Endothelial cell of umbilical vein (primary cell): ENCODE data around the gene RTP3. TPM values are rescaled to one million over a fixed set of nuclear protein-coding genes. Genes with fewer than 3 reads are reported as not detected.

Experiments used
- BruUV-seq: library from RNA; stranded (reverse); fragments of 400-500 nt; replicated peaks from 2 replicates; lab custom pipeline; 2021; lab: Mats Ljungman, UMichigan
- CTCF ChIA-PET: fragments of 300-600, 350-600 bp; sonication (Branson Sonifier 250); formaldehyde crosslinking; loops from one replicate; lab custom pipeline; 2021; ENCODE audit warnings: antibody characterized with exemption, inconsistent platforms; lab: Charles Lee
- POLR2A ChIA-PET: fragments of 300-600, 350-600 bp; sonication (Branson Sonifier 250); formaldehyde crosslinking; loops from one replicate; lab custom pipeline; 2021; ENCODE audit warnings: antibody characterized with exemption, inconsistent platforms; lab: Charles Lee
- DNase-seq: peaks from one replicate; pipeline ENCODE4 v3.0.0-alpha.2; 2011; ENCODE audit warnings: low read depth, low spot score
- FAIRE-seq: peaks from 2 replicates; lab custom pipeline; 2011; peaks lifted over from hg19 to GRCh38; lab: Jason Lieb, UNC
- H2AFZ ChIP-seq: 2 replicates; pipeline ENCODE4 v1.6.0; 2012; ENCODE audit warnings: low read depth, low read length, control low read depth, inconsistent platforms
- H3K27ac ChIP-seq: 2 replicates; pipeline ENCODE4 v1.5.1; 2011; ENCODE audit warnings: low read depth, mild to moderate bottlenecking, control low read depth, low read length, moderate library complexity; ENCODE audit not compliant: insufficient read depth
- H3K27me3 ChIP-seq, 2 experiments: 2 replicates each; pipeline versions ENCODE4 v1.6.0 to v1.6.1; 2011; ENCODE audit warnings: low read length in 2 of 2, mixed read lengths in 1 of 2; ENCODE audit not compliant: control insufficient read depth in 2 of 2, insufficient read depth in 2 of 2
- H3K36me3 ChIP-seq, 2 experiments: 2 replicates in 1 of 2; 3 replicates in 1 of 2; pipeline ENCODE4 v1.5.1; 2011; ENCODE audit warnings: low read length in 2 of 2, mild to moderate bottlenecking in 1 of 2, moderate library complexity in 1 of 2; ENCODE audit not compliant: control insufficient read depth in 2 of 2, insufficient read depth in 2 of 2; ENCODE audit errors: extremely low read depth in 1 of 2
- H3K4me1 ChIP-seq: 3 replicates; pipeline ENCODE4 v1.5.1; 2011; ENCODE audit warnings: mild to moderate bottlenecking, low read length; ENCODE audit not compliant: control insufficient read depth, insufficient read depth; ENCODE audit errors: extremely low read depth
- H3K4me2 ChIP-seq: 2 replicates; pipeline ENCODE4 v1.6.1; 2011; ENCODE audit warnings: low read length, control low read depth, mixed read lengths; ENCODE audit not compliant: insufficient read depth
- H3K4me3 ChIP-seq, 3 experiments: fragments of 200-600 bp in 1 of 3; sonication (generic), shearing (Covaris generic) in 1 of 3; replicated peaks in 1 of 3; 2 replicates each; pipeline ENCODE4 v1.5.1; 2011 to 2016; ENCODE audit warnings: control low read depth in 3 of 3, low read length in 3 of 3, mild to moderate bottlenecking in 2 of 3, inconsistent platforms in 1 of 3, low read depth in 1 of 3, moderate library complexity in 1 of 3; ENCODE audit not compliant: insufficient read depth in 1 of 3
- H3K79me2 ChIP-seq: 2 replicates; pipeline ENCODE4 v1.6.0; 2012; ENCODE audit warnings: low read length, inconsistent platforms; ENCODE audit not compliant: control insufficient read depth, insufficient read depth
- H3K9ac ChIP-seq: replicated peaks from 2 replicates; pipeline ENCODE3; 2011; ENCODE audit warnings: low read length, control low read depth; ENCODE audit not compliant: insufficient read depth; ENCODE audit errors: extremely low read depth
- H3K9me1 ChIP-seq: replicated peaks from 3 replicates; pipeline ENCODE4 v1.6.0; 2011; ENCODE audit warnings: mild to moderate bottlenecking, low read length; ENCODE audit not compliant: control insufficient read depth, insufficient read depth; ENCODE audit errors: extremely low read depth
- H3K9me3 ChIP-seq: replicated peaks from 2 replicates; pipeline ENCODE4 v1.5.1; 2012; ENCODE audit warnings: low read length, inconsistent platforms; ENCODE audit not compliant: control insufficient read depth, insufficient read depth
- H4K20me1 ChIP-seq: replicated peaks from 2 replicates; pipeline ENCODE3; 2011; ENCODE audit warnings: mild to moderate bottlenecking, low read length; ENCODE audit not compliant: control insufficient read depth, insufficient read depth; ENCODE audit errors: extremely low read depth
- EZH2 ChIP-seq: IDR thresholded peaks from 2 replicates; pipeline ENCODE4 v1.6.1; 2012; ENCODE audit warnings: borderline replicate concordance, low read depth, mild to moderate bottlenecking, moderate library complexity, low read length, inconsistent platforms; ENCODE audit not compliant: severe bottlenecking
- FOS ChIP-seq: IDR thresholded peaks from 2 replicates; pipeline ENCODE4 v1.6.1; 2011; ENCODE audit warnings: mild to moderate bottlenecking, low read length, moderate library complexity, borderline replicate concordance; ENCODE audit not compliant: insufficient read depth
- GATA2 ChIP-seq: IDR thresholded peaks from 2 replicates; pipeline ENCODE4 v1.7.0; 2011; ENCODE audit warnings: low read depth, mild to moderate bottlenecking, moderate library complexity, mixed read lengths, low read length; ENCODE audit not compliant: insufficient read length, insufficient read depth
- JUN ChIP-seq: IDR thresholded peaks from 2 replicates; pipeline ENCODE4 v1.6.1; 2011; ENCODE audit warnings: borderline replicate concordance, low read depth; ENCODE audit not compliant: insufficient read length, insufficient read depth
- MYC ChIP-seq: IDR thresholded peaks from one replicate; pipeline ENCODE4 v1.6.1; 2011; ENCODE audit warnings: mild to moderate bottlenecking, low read depth, low read length
- POLR2A ChIP-seq: IDR thresholded peaks from 2 replicates; pipeline ENCODE4 v1.6.1; 2012; ENCODE audit warnings: low read depth, mild to moderate bottlenecking, control low read depth, low read length
- POLR2AphosphoS5 ChIP-seq: IDR thresholded peaks from 2 replicates; pipeline ENCODE4 v1.6.1; 2012; ENCODE audit warnings: low read depth, mild to moderate bottlenecking, control low read depth, low read length, moderate library complexity; ENCODE audit not compliant: insufficient read depth
- dilution Hi-C: fragments of 300-500 bp; cut with MboI; formaldehyde crosslinking; loops from one replicate; pipeline ENCODE4 v1.15.0; 2019; ENCODE audit warnings: low sequenced_read_pairs; ENCODE audit not compliant: extremely low pct_ligation_motif_present
- intact Hi-C: fragments of 100-400 bp; cut with micrococcal nuclease; formaldehyde crosslinking; loops from one replicate; pipeline ENCODE4 v1.10.0; 2022
- polyA plus RNA-seq, 4 experiments: library from polyadenylated mRNA; depleted of rRNA in 3 of 4; stranded (reverse) in 3 of 4; unstranded in 1 of 4; fragments of >200 nt; gene quantifications; 2 replicates each; pipeline versions ENCODE4 v1.2.1 to v1.2.3, GENCODE V29; 2011 to 2012; ENCODE audit warnings: missing spikeins in 1 of 4
- total RNA-seq: library from RNA; stranded (reverse); gene quantifications from 2 replicates; pipeline ENCODE4 v1.2.3, GENCODE V29; 2021
- TF ChIP-seq, protein P1 (sequence below): IDR thresholded peaks from 2 replicates; pipeline ENCODE4 v1.6.1; 2011; ENCODE audit not compliant: insufficient read depth, insufficient read length
- TF ChIP-seq, protein P2 (sequence below), 2 donors: IDR thresholded peaks; 1 replicate in 1 of 2; 2 replicates in 1 of 2; pipeline ENCODE4 v1.5.1; 2011; ENCODE audit warnings: low read length in 2 of 2, mild to moderate bottlenecking in 2 of 2, moderate library complexity in 2 of 2, control low read depth in 1 of 2, inconsistent platforms in 1 of 2, low read depth in 1 of 2; ENCODE audit not compliant: insufficient read depth in 1 of 2; ENCODE audit errors: extremely low read depth in 1 of 2

The RTP3 gene
- total and polyA plus RNA-seq, 2 donors (not counting 3 experiments of a cell fraction or from before 2014, with no cell fraction given): 0.06 TPM; not detected in 1

DNA sequence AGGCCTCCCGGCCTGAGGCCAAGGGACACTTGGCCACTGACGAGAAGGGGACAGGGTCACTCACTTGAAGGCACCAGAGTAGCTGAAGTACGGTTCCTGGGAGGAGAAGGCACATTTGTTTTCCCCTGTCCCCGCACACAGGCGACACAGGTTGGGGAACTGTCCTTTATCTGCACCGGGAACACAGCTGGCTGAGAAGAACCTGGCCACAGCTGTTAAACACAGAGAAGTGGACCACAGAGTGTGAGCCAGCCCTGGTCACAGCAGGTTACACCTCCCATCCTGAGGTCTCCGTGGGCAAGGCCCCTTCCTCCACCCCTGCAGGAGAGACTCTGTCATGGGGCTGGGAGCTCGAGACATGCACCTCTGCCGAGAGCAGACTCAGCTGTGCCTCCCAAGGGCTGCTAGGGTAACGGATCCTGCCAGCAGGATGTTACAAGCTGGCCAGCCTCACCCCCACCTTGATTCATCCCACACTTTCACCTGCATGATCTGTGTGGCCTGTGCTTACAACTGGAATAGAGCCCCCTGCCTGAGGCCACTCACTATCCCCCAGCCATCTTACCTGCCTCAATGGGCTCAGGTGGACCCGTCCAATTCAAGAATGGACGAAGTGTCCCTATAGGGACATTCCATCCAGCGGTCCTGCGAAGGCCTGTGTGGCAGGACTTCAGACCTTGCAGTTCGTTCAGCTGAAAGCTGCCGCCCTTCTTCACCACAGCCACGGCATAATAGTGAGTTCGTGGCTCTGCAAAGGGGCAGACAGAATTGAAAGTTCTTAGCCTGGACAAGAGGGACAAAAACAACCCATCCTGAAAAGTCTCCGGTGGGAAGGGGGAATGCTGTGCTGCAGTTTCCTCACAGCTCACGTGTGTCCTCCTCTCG is 42.3 kb upstream of the RTP3 start:
- no peak for FAIRE-seq
- POLR2A ChIA-PET: no interaction called here
- Histone ChIP-seq H3K4me2 (no peak overlapping the region), H3K4me3 (no peak overlapping the region), H3K9ac (no peak overlapping the region), H3K9me1 (no peaks in the 10 kb centered on the region), H3K27me3 (peaks cover 0 to 8% of the 10 kb centered on the region in 2 experiments), H3K79me2 (no peaks in the 10 kb centered on the region), H4K20me1 (no peaks in the 10 kb centered on the region), H3K36me3 (no peaks in the 10 kb centered on the region), H2AFZ (no peak overlapping the region), H3K4me1 (no peaks in the 10 kb centered on the region), H3K27ac (no peak overlapping the region), H3K9me3 (no peaks in the 10 kb centered on the region)
- DNase-seq: no peak
- dilution Hi-C loops: no loop called here
- TF ChIP-seq, protein P1, sequence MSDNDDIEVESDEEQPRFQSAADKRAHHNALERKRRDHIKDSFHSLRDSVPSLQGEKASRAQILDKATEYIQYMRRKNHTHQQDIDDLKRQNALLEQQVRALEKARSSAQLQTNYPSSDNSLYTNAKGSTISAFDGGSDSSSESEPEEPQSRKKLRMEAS: no peak
- TF ChIP-seq EZH2 (no peak), MYC (no peak), POLR2AphosphoS5 (no peak), GATA2 (no peak)
- no TSS peak for BruUV-seq
- CTCF ChIA-PET: no interaction called here
- intact Hi-C loops: no loop called here

DNA sequence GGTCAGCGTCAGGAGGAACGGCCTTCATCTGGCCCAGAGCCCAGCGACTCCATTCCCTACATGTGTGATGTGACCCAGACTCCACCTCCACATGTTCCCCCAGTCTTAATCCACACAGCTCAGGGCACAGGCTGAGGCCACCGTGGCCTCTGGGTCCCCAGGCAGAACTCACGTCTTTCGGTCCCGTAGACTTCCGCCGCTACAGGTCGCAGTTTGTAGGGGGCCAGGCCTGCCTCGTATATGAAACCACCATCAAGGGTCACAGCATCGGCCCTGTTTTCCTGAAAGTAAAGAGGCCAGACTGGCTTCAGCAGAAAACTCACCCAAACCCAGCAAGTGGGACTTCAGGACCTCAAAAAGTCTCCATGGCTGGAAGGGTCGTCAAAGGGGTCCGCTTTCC is 41.7 kb upstream of the RTP3 start:
- no TSS peak for BruUV-seq
- no peaks in the 10 kb centered on the region for H3K9me1 ChIP-seq
- DNase-seq (no peak), FAIRE-seq (no peak)
- H4K20me1 ChIP-seq: no peaks in the 10 kb centered on the region
- TF ChIP-seq, protein P2, sequence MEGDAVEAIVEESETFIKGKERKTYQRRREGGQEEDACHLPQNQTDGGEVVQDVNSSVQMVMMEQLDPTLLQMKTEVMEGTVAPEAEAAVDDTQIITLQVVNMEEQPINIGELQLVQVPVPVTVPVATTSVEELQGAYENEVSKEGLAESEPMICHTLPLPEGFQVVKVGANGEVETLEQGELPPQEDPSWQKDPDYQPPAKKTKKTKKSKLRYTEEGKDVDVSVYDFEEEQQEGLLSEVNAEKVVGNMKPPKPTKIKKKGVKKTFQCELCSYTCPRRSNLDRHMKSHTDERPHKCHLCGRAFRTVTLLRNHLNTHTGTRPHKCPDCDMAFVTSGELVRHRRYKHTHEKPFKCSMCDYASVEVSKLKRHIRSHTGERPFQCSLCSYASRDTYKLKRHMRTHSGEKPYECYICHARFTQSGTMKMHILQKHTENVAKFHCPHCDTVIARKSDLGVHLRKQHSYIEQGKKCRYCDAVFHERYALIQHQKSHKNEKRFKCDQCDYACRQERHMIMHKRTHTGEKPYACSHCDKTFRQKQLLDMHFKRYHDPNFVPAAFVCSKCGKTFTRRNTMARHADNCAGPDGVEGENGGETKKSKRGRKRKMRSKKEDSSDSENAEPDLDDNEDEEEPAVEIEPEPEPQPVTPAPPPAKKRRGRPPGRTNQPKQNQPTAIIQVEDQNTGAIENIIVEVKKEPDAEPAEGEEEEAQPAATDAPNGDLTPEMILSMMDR (IDR thresholded peaks at IDR 0.05; ENCODE audit: extremely low read depth in 1 of 2, insufficient read depth in 1 of 2, low read depth in 1 of 2, low read length in 2 of 2): no peak
- no peak for TF ChIP-seq POLR2AphosphoS5
- no peak for TF ChIP-seq POLR2A
- TF ChIP-seq EZH2: no peak
- no peak for TF ChIP-seq FOS
- TF ChIP-seq MYC: no peak
- no peak for TF ChIP-seq JUN
- no peak for TF ChIP-seq GATA2
- TF ChIP-seq, protein P1: no peak
- intact Hi-C loops: no loop called here
- H3K27me3 ChIP-seq: peaks cover 0 to 8% of the 10 kb centered on the region in 2 experiments
- H3K9me3 ChIP-seq: no peaks in the 10 kb centered on the region
- no peak overlapping the region for H2AFZ ChIP-seq
- H3K79me2 ChIP-seq: no peaks in the 10 kb centered on the region
- no peak overlapping the region for H3K9ac ChIP-seq
- ChIA-PET POLR2A (no interaction called here), CTCF (no interaction called here)
- no peak overlapping the region for H3K4me2 ChIP-seq
- H3K4me1 ChIP-seq: no peaks in the 10 kb centered on the region
- dilution Hi-C loops: no loop called here
- H3K36me3 ChIP-seq: no peaks in the 10 kb centered on the region
- no peak overlapping the region for H3K27ac ChIP-seq
- no peak overlapping the region for H3K4me3 ChIP-seq
